ENCODE measurements around the gene NOXO1.

DNA sequence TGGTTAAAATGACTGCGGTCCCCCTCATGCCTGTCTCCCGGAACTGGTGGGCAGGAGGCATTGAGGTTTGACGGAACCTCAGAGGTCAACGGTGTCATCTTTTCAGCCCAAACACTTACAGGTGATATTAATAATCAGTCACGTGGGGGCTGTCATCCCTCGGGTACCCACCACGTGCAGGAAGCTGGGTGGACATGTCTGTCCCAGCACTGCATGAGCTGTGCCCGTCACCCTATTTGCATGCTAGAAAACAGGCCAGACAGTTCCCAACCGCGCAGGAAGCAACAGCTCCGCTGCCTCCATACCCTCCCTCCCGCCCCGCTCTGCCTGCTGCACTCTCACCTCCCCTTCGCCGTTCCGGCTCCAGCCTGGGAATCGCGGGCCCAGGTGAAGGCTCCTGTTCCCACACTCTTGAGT, 9.9 kb upstream of the NOXO1 start:
- TF ChIP-seq SUZ12 (IDR thresholded peaks at IDR 0.05; ENCODE audit: extremely low read depth, insufficient read depth, insufficient read length) (no peak), YY1 (IDR thresholded peaks at IDR 0.05; ENCODE audit: insufficient read depth, insufficient read length) (no peak)

All from NT2/D1 (cell line).